ENCODE measurements around the gene ATXN2.

- TF ChIP-seq EP300 (IDR thresholded peaks at IDR 0.05; ENCODE audit: borderline replicate concordance) (no peak), RAD21 (IDR thresholded peaks at IDR 0.05; ENCODE audit: low read depth) (no peak), TEAD4 (IDR thresholded peaks at IDR 0.05) (no peak), USF1 (IDR thresholded peaks at IDR 0.05) (no peak), FOXM1 (IDR thresholded peaks at IDR 0.05; ENCODE audit: borderline replicate concordance, low read depth) (no peak), CEBPB (IDR thresholded peaks at IDR 0.05) (no peak), EGR1 (IDR thresholded peaks at IDR 0.05) (no peak), TCF12 (IDR thresholded peaks at IDR 0.05; ENCODE audit: low read depth) (no peak)
- TF ChIP-seq, protein P1, sequence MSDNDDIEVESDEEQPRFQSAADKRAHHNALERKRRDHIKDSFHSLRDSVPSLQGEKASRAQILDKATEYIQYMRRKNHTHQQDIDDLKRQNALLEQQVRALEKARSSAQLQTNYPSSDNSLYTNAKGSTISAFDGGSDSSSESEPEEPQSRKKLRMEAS (IDR thresholded peaks at IDR 0.05): no peak
Observed at GRCh38 chr12:111428728-111429175, 170.4 kb downstream of the ATXN2 start.

All from Ishikawa (cell line).